NOMO-1 treated with dmso at 0.1 percent for 144 hours (cell line): Measurements from ENCODE around the gene TMTC2.

Experiments
- DNase-seq: peaks from one replicate; lab custom pipeline; 2025; ENCODE audit not compliant: unreplicated experiment; lab: John Stamatoyannopoulos, UW

Gene TMTC2

GRCh38 chr12:83005534-83006197, 319.0 kb downstream of the TMTC2 start:
- DNase-seq, result no peak

- DNase-seq, result no peak
Measured at GRCh38 chr12:83008703-83009102, 322.0 kb downstream of the TMTC2 start.

- DNase-seq, result no peak
Measured at GRCh38 chr12:83010169-83010804, 323.6 kb downstream of the TMTC2 start.

- DNase-seq, result no peak
Measured at GRCh38 chr12:83015390-83016217, 328.9 kb downstream of the TMTC2 start.

- DNase-seq, result no peak
Measured at GRCh38 chr12:83016218-83016835, 329.6 kb downstream of the TMTC2 start.

- no peak for DNase-seq
Measured at GRCh38 chr12:83016991-83017390, 330.3 kb downstream of the TMTC2 start.

GRCh38 chr12:83018088-83018487, 331.4 kb downstream of the TMTC2 start:
- DNase-seq, result no peak

GRCh38 chr12:83027021-83027723, 340.5 kb downstream of the TMTC2 start:
- DNase-seq, result no peak

GRCh38 chr12:83031196-83031595, 344.5 kb downstream of the TMTC2 start:
- DNase-seq, result no peak

- DNase-seq, result no peak
Measured at GRCh38 chr12:83036847-83037246, 350.1 kb downstream of the TMTC2 start.

GRCh38 chr12:83039413-83039812, 352.7 kb downstream of the TMTC2 start:
- DNase-seq, result no peak

- DNase-seq, result no peak
Measured at GRCh38 chr12:83040339-83040738, 353.6 kb downstream of the TMTC2 start.

GRCh38 chr12:83040991-83041390, 354.3 kb downstream of the TMTC2 start:
- DNase-seq, result no peak

GRCh38 chr12:83042441-83043200, 355.9 kb downstream of the TMTC2 start:
- DNase-seq, result no peak

- no peak for DNase-seq
Measured at GRCh38 chr12:83044736-83045135, 358.0 kb downstream of the TMTC2 start.

GRCh38 chr12:83046019-83046418, 359.3 kb downstream of the TMTC2 start:
- DNase-seq, result no peak

- no peak for DNase-seq
Measured at GRCh38 chr12:83049306-83049705, 362.6 kb downstream of the TMTC2 start.

GRCh38 chr12:83052890-83053541, 366.3 kb downstream of the TMTC2 start:
- DNase-seq, result no peak

- no peak for DNase-seq
Measured at GRCh38 chr12:83057436-83057835, 370.7 kb downstream of the TMTC2 start.

- DNase-seq, result no peak
Measured at GRCh38 chr12:83059107-83059506, 372.4 kb downstream of the TMTC2 start.
